GF-D8 (cell line): Measurements from ENCODE around the gene TRRAP.
"Not testable (repeated sequence)": the region's sequence is repeated elsewhere in the genome, so short reads cannot be mapped to it uniquely, and the experiment has no call there.

Source experiments
- DNase-seq: peaks from one replicate; lab custom pipeline; 2025; lab: John Stamatoyannopoulos, UW

Gene TRRAP

GRCh38 chr7:98866351-98866750 is 12.0 kb upstream of the TRRAP start:
- DNase-seq, result no peak

- no peak for DNase-seq
Observed at GRCh38 chr7:98866765-98867164, 11.6 kb upstream of the TRRAP start.

- DNase-seq, result no peak
Observed at GRCh38 chr7:98868450-98868849, 9.9 kb upstream of the TRRAP start.

DNA sequence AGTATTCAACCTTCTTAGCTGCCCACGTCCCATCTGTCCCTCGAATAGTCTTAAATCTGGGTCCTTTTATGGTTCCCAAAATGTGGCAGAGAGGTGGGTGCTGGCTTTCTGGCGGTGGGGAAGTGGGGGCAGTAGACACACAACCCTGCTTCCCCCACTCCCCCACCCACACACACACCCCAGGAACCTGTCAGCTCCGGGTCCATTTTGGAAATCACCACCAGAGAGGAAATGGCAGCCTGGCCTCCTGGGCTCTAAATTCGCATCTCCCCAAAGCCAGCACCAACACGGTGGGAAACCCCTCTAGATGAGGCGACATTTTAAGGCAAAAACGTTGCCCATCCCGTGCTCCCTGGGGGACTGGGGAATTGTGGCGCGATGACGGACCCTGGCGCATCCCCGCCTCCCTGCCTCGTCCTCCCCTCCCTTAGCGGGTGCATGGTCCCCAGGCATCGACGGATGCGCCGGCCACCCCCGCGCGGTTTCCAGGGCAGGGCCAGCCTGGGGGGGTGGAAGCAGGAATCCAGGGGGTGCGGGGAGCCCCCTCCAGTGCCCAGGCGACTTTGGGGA is 9.2 kb upstream of the TRRAP start:
- DNase-seq, result no peak

DNA sequence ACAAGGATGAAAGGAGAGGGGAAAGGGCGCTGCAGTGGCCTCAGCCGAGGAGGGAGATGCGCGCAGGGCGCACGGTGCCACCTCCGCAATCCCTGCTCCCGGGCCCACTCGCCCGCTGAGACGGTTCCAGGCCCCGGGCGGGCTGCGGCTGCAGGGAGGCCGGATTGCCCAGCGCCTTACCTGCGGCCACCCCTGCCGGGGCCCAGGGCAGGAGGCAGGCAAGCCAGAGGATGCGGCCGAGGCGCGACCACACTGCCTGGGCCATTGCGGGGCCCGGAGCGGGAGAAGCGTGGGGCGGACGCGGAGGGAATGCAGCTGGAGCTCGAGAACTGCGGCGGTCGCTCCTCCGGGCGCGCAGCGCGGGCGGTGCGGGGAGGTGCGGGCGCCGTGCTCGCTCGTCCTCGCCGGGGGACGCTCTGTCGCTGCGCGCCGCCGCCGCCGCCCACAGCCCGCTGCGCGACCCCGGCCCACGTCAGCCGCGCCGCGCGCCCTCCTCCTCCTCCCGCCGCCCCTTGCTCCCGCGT is 8.7 kb upstream of the TRRAP start, which contains the start of gene TMEM130:
TMEM130 (minus strand) TSS at position 418 of the 524 bp plus-strand sequence; CDS start at position 265, 153 bp downstream.
- DNase-seq, result no peak

GRCh38 chr7:98870121-98870651 is 8.1 kb upstream of the TRRAP start:
- DNase-seq, result peak; percentile 35

- DNase-seq, result no peak
Observed at GRCh38 chr7:98870807-98871491, 7.4 kb upstream of the TRRAP start.

- no peak for DNase-seq
Observed at GRCh38 chr7:98872328-98872924, 5.9 kb upstream of the TRRAP start.

GRCh38 chr7:98873610-98874009 is 4.7 kb upstream of the TRRAP start:
- DNase-seq, result not testable (repeated sequence)

DNA sequence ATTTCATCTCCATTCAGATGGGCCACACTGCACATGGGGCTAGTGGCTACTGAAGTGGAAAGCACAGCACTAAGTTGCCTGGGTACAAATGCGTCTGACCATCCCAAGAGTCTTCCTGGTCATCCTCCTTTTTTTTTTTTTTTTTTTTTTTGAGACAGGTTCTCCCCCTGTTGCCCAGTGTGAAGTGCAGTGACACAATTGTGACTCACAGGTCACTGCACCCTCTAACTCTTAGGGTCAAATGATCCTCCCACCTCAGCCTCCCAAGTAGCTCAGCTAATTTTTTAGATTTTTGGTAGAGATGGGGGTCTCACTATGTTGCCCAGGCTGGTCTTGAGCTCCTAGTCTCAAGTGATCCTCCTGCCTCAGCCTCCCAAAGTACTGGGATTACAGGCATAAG is 3.4 kb upstream of the TRRAP start:
- DNase-seq, result no peak

- DNase-seq, result no peak
Observed at GRCh38 chr7:98875501-98875900, 2.8 kb upstream of the TRRAP start.

- DNase-seq, result no peak
Observed at GRCh38 chr7:98877146-98877545, 1.2 kb upstream of the TRRAP start.

DNA sequence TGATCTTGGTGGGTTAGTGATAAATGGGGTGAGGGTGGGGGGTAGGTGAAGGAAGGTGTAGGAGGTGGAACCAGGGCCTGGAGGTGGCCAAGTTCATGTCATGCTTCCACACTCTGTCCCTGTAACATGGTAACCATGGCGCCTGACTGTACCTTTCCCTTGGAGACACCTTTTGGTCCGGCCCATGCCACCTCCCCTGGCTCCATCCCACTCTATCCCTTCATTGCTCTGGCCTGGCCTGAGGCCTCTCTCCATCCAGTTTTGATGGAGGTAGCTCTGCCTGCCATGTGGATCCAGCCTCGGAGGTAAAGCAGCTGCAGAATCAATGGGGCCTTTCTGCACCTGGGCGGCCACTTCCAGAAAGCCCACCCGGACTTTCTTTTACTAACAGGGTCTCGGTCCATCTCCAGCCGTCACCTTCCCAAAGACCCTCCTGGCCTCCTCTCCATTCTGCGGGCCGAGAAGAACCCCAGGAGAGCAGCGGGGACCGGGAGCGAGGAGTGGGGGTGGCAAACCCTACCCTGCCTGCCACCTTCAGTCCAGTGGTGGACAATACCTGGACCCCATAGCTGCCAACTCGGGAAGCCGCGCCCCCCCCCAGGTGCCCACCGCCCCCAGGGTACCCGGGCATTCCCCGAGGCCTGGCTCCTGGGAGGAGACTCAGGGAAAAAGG is 504 bp upstream of the TRRAP start:
- DNase-seq, result no peak

- DNase-seq, result peak; percentile 42
Observed at GRCh38 chr7:98879198-98879978, 1.1 kb downstream of the TRRAP start.

- DNase-seq, result no peak
Observed at GRCh38 chr7:98879979-98880315, 1.6 kb downstream of the TRRAP start.

GRCh38 chr7:98880485-98880884 is 2.2 kb downstream of the TRRAP start:
- DNase-seq, result no peak

DNA sequence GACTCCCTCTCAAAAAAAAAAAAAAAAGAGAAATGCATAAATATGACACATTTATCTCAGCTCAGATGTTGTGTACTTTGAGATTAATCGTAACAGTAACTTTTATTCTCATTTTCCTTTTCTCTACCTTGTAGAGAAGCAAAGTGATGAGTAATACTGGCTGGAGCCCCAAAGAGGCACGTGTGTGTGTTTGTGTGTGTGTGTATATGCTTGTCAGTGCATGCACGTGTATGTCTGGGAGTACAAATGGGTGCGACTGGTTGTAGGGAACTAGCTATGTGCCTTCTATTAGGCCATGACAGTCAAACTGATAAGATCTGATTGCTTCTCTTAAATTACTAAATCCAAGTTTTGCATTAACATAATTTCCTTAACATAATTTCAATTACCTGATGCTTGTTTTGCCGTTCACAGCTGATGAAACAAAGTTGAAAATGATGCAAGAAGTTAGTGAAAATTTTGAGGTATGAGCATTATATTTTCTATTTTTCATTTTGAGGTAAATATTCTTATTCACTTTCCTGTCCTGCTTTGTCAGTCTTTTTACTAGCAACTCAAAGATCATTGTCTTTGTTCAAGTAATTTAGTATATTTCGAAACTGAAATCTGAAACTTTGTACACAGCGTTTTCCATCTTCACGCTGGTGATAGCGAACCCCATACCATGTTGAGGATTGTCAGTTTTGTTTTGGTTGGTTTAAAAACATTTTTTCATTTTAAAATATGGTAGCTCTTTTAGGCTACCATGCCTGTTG is 3.4 kb downstream of the TRRAP start:
- no peak for DNase-seq

GRCh38 chr7:98884416-98884815 is 6.1 kb downstream of the TRRAP start:
- no peak for DNase-seq

DNA sequence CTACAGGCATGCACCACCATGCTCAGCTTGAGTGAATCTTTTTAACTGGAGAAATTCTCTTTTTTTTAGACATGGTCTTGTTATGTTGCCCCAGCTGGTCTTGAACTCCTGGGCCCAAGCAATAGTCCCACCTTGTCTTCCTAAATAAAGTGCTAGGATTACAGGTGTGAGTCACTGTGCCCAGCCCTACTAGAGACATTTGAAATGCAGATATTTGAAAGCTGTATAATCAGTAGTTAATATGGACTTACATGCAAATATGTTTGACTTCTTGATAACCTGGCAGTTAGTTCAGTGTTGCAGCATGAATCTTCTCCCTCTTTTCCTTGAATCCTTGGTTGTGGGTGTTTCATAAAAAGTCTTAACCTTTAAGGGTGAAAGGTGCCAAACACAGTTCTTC is 8.7 kb downstream of the TRRAP start:
- no peak for DNase-seq

- DNase-seq, result no peak
Observed at GRCh38 chr7:98892609-98893008, 14.3 kb downstream of the TRRAP start.

- DNase-seq, result no peak
Observed at GRCh38 chr7:98899816-98900215, 21.5 kb downstream of the TRRAP start.
